Fibroblast of upper back skin (primary cell): Measurements from ENCODE around the gene GPR17.

Source experiments
- DNase-seq: peaks from one replicate; pipeline ENCODE4 v3.0.0-alpha.2; 2013

The GPR17 gene

GRCh38 chr2:127645395-127646291 lies at the start of gene GPR17:
GPR17 (plus strand) TSS chr2:127646153; CDS start chr2:127650736, 4,583 bp downstream.
- DNase-seq = no peak

GRCh38 chr2:127596311-127597045 lies 49.5 kb upstream of the GPR17 start:
- no peak for DNase-seq

GRCh38 chr2:127597046-127597983 lies 48.6 kb upstream of the GPR17 start:
- DNase-seq = no peak

- DNase-seq = peak; percentile 35
Observed at GRCh38 chr2:127597984-127598380, 48.0 kb upstream of the GPR17 start.

GRCh38 chr2:127598711-127599110 lies 47.2 kb upstream of the GPR17 start:
- DNase-seq = no peak

GRCh38 chr2:127599211-127599610 lies 46.7 kb upstream of the GPR17 start:
- DNase-seq = peak; percentile 26

- DNase-seq = peak; percentile 11
Observed at GRCh38 chr2:127604986-127605385, 41.0 kb upstream of the GPR17 start.

GRCh38 chr2:127605691-127606263 lies 40.2 kb upstream of the GPR17 start:
- no peak for DNase-seq

- DNase-seq = no peak
Observed at GRCh38 chr2:127606625-127607398, 39.1 kb upstream of the GPR17 start.

- DNase-seq = no peak
Observed at GRCh38 chr2:127607399-127607908, 38.5 kb upstream of the GPR17 start.

- DNase-seq = no peak
Observed at GRCh38 chr2:127608061-127609030, 37.6 kb upstream of the GPR17 start.

- DNase-seq = no peak
Observed at GRCh38 chr2:127609031-127609751, 36.8 kb upstream of the GPR17 start.

GRCh38 chr2:127609818-127610217 lies 36.1 kb upstream of the GPR17 start:
- DNase-seq = no peak

GRCh38 chr2:127610561-127610960 lies 35.4 kb upstream of the GPR17 start:
- no peak for DNase-seq

- no peak for DNase-seq
Observed at GRCh38 chr2:127611076-127611925, 34.7 kb upstream of the GPR17 start.

GRCh38 chr2:127612111-127612822 lies 33.7 kb upstream of the GPR17 start:
- DNase-seq = no peak

- no peak for DNase-seq
Observed at GRCh38 chr2:127614246-127614645, 31.7 kb upstream of the GPR17 start.

GRCh38 chr2:127614731-127615130 lies 31.2 kb upstream of the GPR17 start:
- peak; percentile 16 for DNase-seq
